Stimulated activated CD8-positive, alpha-beta memory T cell treated with anti-CD3 and anti-CD28 coated beads, Interleukin-4, amount 100 ng/mL, for 1 hour (primary cell): ENCODE data around the gene DNAJC5.

Source experiments
- DNase-seq, 2 donors: peaks; one replicate each; pipeline ENCODE4 v3.0.0-alpha.2; 2020; ENCODE audit warnings: low read depth in 2 of 2, low spot score in 1 of 2

The DNAJC5 gene

GRCh38 chr20:63883201-63883593 is 11.7 kb upstream of the DNAJC5 start:
- DNase-seq, result no peak

GRCh38 chr20:63884506-63885263 is 10.2 kb upstream of the DNAJC5 start:
- no peak for DNase-seq

DNA sequence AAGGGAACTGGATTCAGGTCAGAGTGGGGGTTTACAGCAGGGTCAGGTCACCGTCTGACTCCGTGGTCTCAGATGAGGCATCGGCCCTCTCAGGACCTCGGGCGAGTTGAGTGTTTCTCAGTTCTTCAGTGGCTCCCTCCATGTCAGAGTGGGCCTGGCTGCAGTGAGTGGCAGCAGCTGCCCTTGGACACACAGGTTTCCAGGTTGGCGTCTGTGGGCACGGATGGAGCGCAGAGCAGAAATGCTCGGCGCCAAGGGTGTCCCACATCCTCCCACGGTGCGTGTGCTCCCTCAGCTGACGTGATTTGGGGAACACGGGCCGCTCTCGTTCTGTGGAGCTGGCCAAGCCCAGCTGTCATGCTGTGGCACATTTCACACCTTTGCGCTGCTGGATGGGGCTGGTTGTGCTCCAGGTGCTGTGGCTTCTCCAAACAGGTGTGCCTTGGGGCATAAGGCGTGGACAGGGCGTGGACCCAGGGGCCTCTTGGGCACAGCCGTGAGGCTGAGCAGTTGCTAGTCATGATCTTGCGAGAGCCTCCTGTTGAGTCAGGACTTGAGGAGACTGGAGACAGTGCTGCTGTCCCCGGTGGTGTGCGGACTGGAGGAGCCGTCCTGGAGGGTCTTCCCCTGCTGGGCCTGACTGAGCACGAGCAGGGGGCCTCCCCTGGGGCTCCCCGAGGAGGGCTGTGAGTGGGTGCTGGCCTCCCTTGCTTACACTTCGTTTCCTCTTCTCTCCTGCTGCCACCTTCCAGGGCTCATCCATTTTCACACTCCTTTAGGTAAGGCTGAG is 9.5 kb upstream of the DNAJC5 start:
- DNase-seq, result no peak

GRCh38 chr20:63886054-63886419 is 8.9 kb upstream of the DNAJC5 start:
- DNase-seq, result no peak

DNA sequence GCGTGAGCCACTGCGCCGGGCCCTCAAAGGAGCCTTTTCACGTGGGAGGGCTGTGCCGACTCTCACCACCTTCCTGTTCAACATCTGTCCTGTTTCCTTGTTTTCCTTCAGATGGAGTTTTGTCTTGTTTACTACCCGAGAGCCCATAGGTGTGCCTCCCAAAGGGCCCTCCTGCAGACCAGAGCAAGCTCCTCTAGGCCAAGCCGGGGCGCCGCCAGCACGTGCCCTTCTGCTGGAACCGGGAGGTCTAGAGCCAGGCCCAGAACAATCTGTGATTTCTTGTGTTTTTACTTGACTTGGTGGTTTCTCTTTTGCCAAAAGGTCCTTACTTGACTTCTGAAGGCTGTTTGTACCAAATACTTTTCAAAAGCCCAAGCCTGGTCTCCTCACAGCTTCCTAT is 8.0 kb upstream of the DNAJC5 start:
- DNase-seq, result no peak

GRCh38 chr20:63889241-63890200 is 5.4 kb upstream of the DNAJC5 start:
- DNase-seq, result no peak

GRCh38 chr20:63890201-63890576 is 4.7 kb upstream of the DNAJC5 start:
- DNase-seq, result no peak

DNA sequence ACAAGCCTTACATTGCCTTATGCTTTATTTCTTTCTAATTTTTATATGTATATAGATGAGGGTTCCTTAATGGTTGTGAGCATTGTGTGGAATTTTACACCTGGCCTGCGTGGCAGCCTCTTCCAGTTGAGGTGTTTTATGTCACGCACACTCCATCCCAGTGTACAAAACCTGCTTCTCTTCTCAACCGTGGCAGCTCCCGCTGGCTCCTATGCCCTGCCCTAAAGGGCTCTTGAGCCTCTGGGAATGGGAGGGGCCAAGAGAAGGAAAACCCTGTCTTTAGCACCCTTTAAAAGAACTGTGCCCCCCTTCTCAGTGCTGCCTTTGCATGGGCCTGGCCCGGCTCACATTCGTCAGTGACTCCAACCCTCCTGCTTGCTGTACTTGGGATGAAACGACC is 4.3 kb upstream of the DNAJC5 start:
- DNase-seq, result no peak

GRCh38 chr20:63891061-63892002 is 3.6 kb upstream of the DNAJC5 start:
- DNase-seq, result no peak

DNA sequence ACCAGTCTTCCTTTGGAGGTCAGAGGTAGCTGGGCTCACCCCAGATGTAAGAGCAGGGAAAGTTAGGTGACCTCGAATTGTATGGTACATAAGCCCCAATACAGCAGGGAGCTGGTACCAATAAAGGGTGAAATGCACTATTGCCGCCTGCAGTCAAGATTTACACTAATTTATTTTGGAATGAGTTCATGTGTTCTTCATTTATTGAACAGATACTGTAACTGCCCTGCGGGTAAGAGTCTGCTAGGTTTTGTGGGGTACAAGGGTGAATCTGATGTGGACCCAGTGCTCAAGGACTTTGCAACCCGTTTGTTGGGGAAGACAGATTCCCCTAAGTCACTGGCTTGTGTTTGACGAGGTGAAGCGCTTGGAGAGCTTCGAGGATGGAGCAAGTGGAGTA is 2.5 kb upstream of the DNAJC5 start:
- DNase-seq, result no peak

DNA sequence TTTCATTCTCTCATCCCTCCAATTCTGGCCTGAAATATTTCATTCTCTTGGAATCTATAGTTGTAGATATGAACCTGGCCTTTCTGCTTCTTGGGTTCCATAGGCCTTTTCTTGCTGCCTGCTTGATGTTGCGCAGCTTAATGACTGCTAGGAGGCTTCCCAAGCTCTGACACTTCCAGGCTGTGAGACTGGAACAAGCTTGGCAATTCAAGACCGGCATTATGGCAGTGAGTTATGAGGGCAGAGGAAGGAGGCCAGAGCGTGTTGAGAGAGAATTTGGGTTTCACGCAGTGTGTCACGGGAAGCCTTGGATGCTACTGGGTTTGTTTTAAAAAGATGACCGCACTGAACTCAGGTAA is 948 bp upstream of the DNAJC5 start:
- DNase-seq, result no peak

DNA sequence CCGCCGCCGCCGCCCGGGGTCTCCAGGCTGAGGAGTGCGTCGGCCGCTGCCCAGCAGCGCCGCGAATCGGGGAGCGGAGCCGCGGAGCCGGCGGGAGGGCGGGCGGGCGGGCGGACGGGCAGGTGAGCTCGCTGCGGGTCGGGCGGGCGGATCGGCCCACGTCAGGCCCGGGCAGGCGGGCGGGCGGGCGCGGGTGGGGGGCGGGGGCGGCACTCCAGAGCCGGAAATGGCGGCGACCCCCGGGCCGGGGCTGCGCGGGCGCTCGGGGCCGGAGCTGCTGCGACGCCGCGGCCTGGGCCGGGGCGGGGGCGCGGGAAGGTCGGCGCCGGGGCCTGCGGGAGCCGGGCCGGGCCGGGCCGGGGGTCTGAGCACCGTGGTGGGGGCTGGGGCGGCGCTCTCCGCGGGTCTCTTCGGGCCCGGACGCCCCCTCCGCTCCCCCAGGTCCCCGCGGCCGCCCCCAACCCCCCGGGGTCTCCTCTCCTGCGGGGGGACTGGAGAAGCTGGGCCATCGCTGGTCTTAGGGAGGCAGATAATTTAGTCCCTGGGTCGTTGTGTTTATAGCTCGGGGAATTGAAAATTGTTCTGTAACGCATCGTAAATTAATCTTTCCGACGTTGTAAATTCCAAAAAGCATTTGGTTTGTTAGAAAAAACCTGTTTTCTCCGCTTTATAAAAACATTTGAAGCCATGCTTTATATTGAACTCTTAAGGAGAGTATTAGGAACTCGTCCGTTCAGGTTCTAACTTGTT is 451 bp downstream of the DNAJC5 start:
- no peak for DNase-seq

DNA sequence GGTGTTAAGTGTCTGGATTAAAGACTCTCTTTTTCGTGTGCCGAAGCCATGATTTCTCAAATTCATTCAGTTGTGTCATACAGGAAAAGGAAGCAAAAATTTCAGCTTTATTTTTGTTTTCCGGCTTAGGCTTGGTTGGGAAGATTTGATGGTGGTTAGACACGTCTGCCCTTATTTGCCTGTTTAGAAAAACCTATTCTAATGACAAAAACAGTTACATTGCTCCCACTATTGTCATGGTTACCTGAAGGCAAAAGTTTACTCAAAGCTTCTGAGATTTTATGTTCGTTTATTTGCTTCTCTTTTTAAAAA is 982 bp downstream of the DNAJC5 start:
- DNase-seq, result no peak

- no peak for DNase-seq
Measured at GRCh38 chr20:63896264-63897105, 1.6 kb downstream of the DNAJC5 start.

DNA sequence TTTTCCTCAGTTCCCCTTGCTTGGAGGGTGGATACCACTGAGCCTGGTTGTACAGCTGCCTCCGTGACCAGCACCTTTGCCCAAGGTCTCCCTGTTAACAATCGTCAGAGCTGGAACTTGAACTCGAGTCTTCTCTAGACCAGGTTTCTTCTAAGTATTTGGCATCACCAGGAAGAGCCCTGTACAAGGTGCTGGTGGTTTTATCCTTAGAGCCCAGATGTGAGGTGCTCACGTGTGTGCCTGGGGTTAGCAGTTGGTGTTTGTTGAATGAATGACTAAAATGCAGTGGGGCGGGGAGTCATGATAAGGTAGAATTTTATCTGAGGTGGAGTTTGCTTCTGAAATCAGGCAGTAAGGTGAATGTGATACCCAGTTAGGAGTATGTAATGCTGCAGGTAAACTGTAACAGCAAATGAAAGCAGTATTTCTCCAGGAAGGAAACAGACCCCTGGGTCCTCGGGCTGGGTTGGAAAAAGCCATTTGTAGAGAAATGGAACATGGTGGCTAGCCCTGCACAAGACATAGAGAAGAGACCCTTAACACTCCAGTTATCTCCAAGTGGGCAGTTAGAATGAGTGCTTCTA is 3.1 kb downstream of the DNAJC5 start:
- DNase-seq, result no peak

DNA sequence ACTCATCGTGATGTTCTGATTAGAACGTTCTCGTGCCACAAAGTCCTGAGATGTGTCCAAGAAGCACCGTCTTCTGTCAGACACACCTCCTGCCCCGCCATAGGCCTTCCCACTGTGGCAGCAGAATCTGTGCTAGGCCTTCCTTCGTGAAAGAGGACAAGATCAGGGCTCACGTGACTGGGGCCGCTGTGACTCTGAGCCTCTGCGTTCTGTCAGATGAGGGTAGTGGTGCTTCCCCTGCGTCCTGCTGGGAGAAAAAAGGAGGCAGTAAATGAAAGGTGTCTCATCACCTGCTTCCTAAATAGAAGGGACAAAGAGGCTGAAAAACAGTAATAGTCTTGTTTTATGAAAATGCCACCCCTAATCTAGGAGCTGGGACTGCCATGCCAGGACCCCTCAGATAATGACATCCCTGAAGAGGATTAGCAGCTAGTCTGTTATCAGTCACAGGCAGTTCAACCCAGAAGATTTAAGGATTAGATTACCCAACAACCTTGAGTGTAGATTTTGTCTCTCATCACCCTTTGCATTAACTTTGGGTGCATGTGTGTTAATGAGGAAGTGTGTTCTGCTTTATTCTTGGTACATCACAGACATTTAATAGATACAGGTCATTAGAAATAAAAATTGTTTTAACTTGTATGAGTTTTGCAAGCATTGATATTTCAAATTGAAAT is 4.1 kb downstream of the DNAJC5 start:
- no peak for DNase-seq

DNA sequence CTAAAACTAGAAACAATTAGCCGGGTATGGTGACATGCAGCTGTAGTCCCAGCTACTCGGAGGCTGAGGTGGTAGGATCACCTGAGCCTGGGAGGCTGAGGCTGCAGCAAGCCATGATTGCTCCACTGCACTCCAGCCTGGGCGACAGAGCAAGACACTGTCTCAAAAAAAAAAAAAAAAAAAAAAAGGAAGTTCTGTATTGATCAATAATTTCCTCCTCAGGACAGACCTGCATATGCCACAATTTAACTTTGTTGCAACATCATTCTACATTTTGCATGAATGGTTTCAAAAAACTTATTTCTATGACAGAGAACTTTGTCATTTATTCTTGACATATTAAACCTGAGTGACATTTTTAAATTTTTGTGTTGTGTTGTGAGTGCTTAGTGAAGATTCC is 5.5 kb downstream of the DNAJC5 start:
- no peak for DNase-seq
